Keratinocyte (primary cell): Measurements from ENCODE around the gene LAMC3. TPM values are rescaled to one million over a fixed set of nuclear protein-coding genes. Genes with fewer than 3 reads are reported as not detected.

ENCODE experiments used
- DNase-seq: peaks from one replicate; pipeline ENCODE4 v3.0.0-alpha.2; 2011; ENCODE audit warnings: low read depth, missing footprints, low spot score
- FAIRE-seq: peaks from 2 replicates; lab custom pipeline; 2011; peaks lifted over from hg19 to GRCh38; lab: Jason Lieb, UNC
- H2AFZ ChIP-seq: 2 replicates; pipeline ENCODE4 v1.6.0; 2012; ENCODE audit warnings: low read length, control low read depth, inconsistent platforms; ENCODE audit not compliant: control insufficient read depth
- H3K27ac ChIP-seq: 2 replicates; pipeline ENCODE4 v1.5.1; 2011; ENCODE audit warnings: low read length; ENCODE audit not compliant: control insufficient read depth, insufficient read depth
- H3K27me3 ChIP-seq: 3 replicates; pipeline ENCODE4 v1.6.0; 2011; ENCODE audit warnings: low read length; ENCODE audit not compliant: control insufficient read depth, insufficient read depth; ENCODE audit errors: extremely low read depth
- H3K36me3 ChIP-seq, 2 experiments: 2 replicates in 1 of 2; 3 replicates in 1 of 2; pipeline ENCODE4 v1.5.1; 2011; ENCODE audit warnings: low read length in 2 of 2, mild to moderate bottlenecking in 1 of 2; ENCODE audit not compliant: control insufficient read depth in 2 of 2, insufficient read depth in 2 of 2; ENCODE audit errors: extremely low read depth in 1 of 2
- H3K4me1 ChIP-seq: 3 replicates; pipeline ENCODE4 v1.5.1; 2011; ENCODE audit warnings: low read length; ENCODE audit not compliant: control insufficient read depth, insufficient read depth; ENCODE audit errors: extremely low read depth
- H3K4me2 ChIP-seq: 3 replicates; pipeline ENCODE4 v1.6.0; 2011; ENCODE audit warnings: low read depth, low read length; ENCODE audit not compliant: control insufficient read depth, insufficient read depth; ENCODE audit errors: extremely low read depth
- H3K4me3 ChIP-seq, 3 experiments: fragments of 200-600 bp in 1 of 3; sonication (generic) in 1 of 3; 2 replicates in 2 of 3; 3 replicates in 1 of 3; pipeline ENCODE4 v1.5.1; 2011 to 2016; ENCODE audit warnings: low read length in 3 of 3, mild to moderate bottlenecking in 3 of 3, control low read depth in 2 of 3, inconsistent platforms in 1 of 3, low read depth in 1 of 3, mixed read lengths in 1 of 3, mixed run types in 1 of 3, moderate library complexity in 1 of 3; ENCODE audit not compliant: control insufficient read depth in 2 of 3, insufficient read depth in 2 of 3; ENCODE audit errors: extremely low read depth in 1 of 3
- H3K79me2 ChIP-seq: 2 replicates; pipeline ENCODE4 v1.6.0; 2012; ENCODE audit warnings: low read length; ENCODE audit not compliant: control insufficient read depth, insufficient read depth
- H3K9ac ChIP-seq: 3 replicates; pipeline ENCODE4 v1.6.0; 2011; ENCODE audit warnings: low read length; ENCODE audit not compliant: control insufficient read depth, insufficient read depth; ENCODE audit errors: extremely low read depth
- H3K9me1 ChIP-seq: 3 replicates; pipeline ENCODE4 v1.6.0; 2011; ENCODE audit warnings: low read length; ENCODE audit not compliant: control insufficient read depth, insufficient read depth; ENCODE audit errors: extremely low read depth
- H3K9me3 ChIP-seq: 2 replicates; pipeline ENCODE4 v1.5.1; 2012; ENCODE audit warnings: low read depth, low read length; ENCODE audit not compliant: control insufficient read depth
- H4K20me1 ChIP-seq: 3 replicates; pipeline ENCODE4 v1.6.0; 2011; ENCODE audit warnings: low read length; ENCODE audit not compliant: control insufficient read depth, insufficient read depth; ENCODE audit errors: extremely low read depth
- CTCF ChIP-seq, 3 experiments: IDR thresholded peaks in 1 of 3; conservative IDR thresholded peaks in 1 of 3; optimal IDR thresholded peaks in 1 of 3; 2 replicates in 2 of 3; 3 replicates in 1 of 3; pipeline versions ENCODE3 to v1.5.1; 2011; ENCODE audit warnings: low read length in 3 of 3, mild to moderate bottlenecking in 3 of 3, moderate library complexity in 2 of 3, control low read depth in 1 of 3, inconsistent platforms in 1 of 3; ENCODE audit not compliant: insufficient read depth in 2 of 3; ENCODE audit errors: extremely low read depth in 1 of 3
- EZH2 ChIP-seq: IDR thresholded peaks from one replicate; pipeline ENCODE4 v1.6.1; 2012; ENCODE audit warnings: inconsistent platforms, mild to moderate bottlenecking, low read length, moderate library complexity
- dilution Hi-C: fragments of 300-500 bp; cut with MboI; formaldehyde crosslinking; loops from one replicate; pipeline ENCODE4 v1.7.0; 2020; ENCODE audit warnings: low sequenced_read_pairs; ENCODE audit not compliant: extremely low pct_ligation_motif_present
- polyA plus RNA-seq, 5 experiments: library from polyadenylated mRNA; depleted of rRNA in 3 of 5; stranded (reverse) in 3 of 5; stranded (forward) in 1 of 5; unstranded in 1 of 5; fragments of >200 nt; gene quantifications; 1 replicate in 1 of 5; 2 replicates in 3 of 5; 3 replicates in 1 of 5; pipeline versions ENCODE4 v1.2.1 to v1.2.3, GENCODE V29; 2011 to 2012; ENCODE audit warnings: missing spikeins in 2 of 5, low read depth in 1 of 5, low replicate concordance in 1 of 5

The LAMC3 gene
- polyA plus RNA-seq, 1 donor (not counting 4 experiments of a cell fraction or from before 2014, with no cell fraction given): not detected

DNA sequence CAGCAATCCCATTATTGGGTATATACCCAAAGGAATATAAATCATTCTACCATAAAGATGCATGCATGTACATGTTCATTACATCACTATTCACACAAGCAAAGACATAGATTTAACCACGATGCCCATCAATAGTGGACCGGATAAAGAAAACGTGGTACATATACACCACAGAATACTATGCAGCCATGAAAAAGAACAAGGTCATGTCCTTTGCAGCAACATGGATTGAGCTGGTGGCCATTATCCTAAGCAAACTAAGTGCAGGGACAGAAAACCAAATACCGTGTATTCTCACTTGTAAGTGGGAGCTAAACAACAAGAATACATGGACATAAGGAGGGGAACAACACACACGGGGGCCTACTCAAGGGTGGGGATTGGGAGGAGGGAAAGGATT is 33.8 kb upstream of the LAMC3 start:
- Histone ChIP-seq H3K27me3 (peaks cover 35% of the 10 kb centered on the region), H2AFZ (no peak overlapping the region), H3K79me2 (no peaks in the 10 kb centered on the region), H3K9me3 (no peaks in the 10 kb centered on the region), H3K9ac (no peak overlapping the region), H3K4me1 (peaks cover 5% of the 10 kb centered on the region), H4K20me1 (no peaks in the 10 kb centered on the region), H3K4me3 (no peak overlapping the region), H3K9me1 (no peaks in the 10 kb centered on the region), H3K27ac (no peak overlapping the region), H3K4me2 (no peak overlapping the region), H3K36me3 (no peaks in the 10 kb centered on the region)
- no peak for DNase-seq
- TF ChIP-seq EZH2 (no peak), CTCF (optimal IDR thresholded peaks at IDR 0.05 in 1 of 3, IDR thresholded peaks at IDR 0.05 in 1 of 3, conservative IDR thresholded peaks at IDR 0.05 in 1 of 3; ENCODE audit: extremely low read depth in 1 of 3, insufficient read depth in 2 of 3, low read length in 3 of 3) (no peak)
- dilution Hi-C loops: no loop called here
- no peak for FAIRE-seq

- Histone ChIP-seq H3K79me2 (no peaks in the 10 kb centered on the region), H3K9me1 (no peaks in the 10 kb centered on the region), H3K4me3 (no peak overlapping the region), H3K36me3 (no peaks in the 10 kb centered on the region), H3K9me3 (no peaks in the 10 kb centered on the region), H4K20me1 (no peaks in the 10 kb centered on the region), H3K4me2 (no peak overlapping the region), H2AFZ (no peak overlapping the region), H3K9ac (no peak overlapping the region), H3K27ac (no peak overlapping the region), H3K27me3 (peaks cover 34% of the 10 kb centered on the region), H3K4me1 (peaks cover under 1% of the 10 kb centered on the region)
- dilution Hi-C loops: no loop called here
- DNase-seq (no peak), FAIRE-seq (no peak)
- TF ChIP-seq CTCF (optimal IDR thresholded peaks at IDR 0.05 in 1 of 3, IDR thresholded peaks at IDR 0.05 in 1 of 3, conservative IDR thresholded peaks at IDR 0.05 in 1 of 3; ENCODE audit: extremely low read depth in 1 of 3, insufficient read depth in 2 of 3, low read length in 3 of 3): no peak
- no peak for TF ChIP-seq EZH2
These were observed 32.8 kb upstream of the LAMC3 start for GRCh38 chr9:130975932-130976841.
